A549 (cell line): ENCODE results near the gene C2CD3.

Source experiments
- CEBPB ChIP-seq, 2 experiments: fragments of >200 bp in 1 of 2; sonication (Bioruptor Twin) in 1 of 2; formaldehyde crosslinking in 1 of 2; IDR thresholded peaks; 2 replicates each; pipeline ENCODE4 v1.6.1; 2012 to 2016
- CHD2 ChIP-seq: fragments of 150-350 bp; IDR thresholded peaks from 2 replicates; pipeline ENCODE4 v1.6.1; 2014; ENCODE audit warnings: low read length; ENCODE audit not compliant: partially characterized antibody
- ESRRA ChIP-seq: fragments of 150-350 bp; IDR thresholded peaks from 2 replicates; pipeline ENCODE4 v1.6.1; 2014; ENCODE audit warnings: mild to moderate bottlenecking, low read length, borderline replicate concordance
- JUNB ChIP-seq: fragments of >200 bp; sonication (Bioruptor Twin); formaldehyde crosslinking; IDR thresholded peaks from 2 replicates; pipeline ENCODE4 v1.6.1; 2016
- KDM5A ChIP-seq: fragments of 200-600 bp; sonication (generic); IDR thresholded peaks from 2 replicates; pipeline ENCODE4 v1.6.1; 2016; ENCODE audit warnings: antibody characterized with exemption, mild to moderate bottlenecking
- POLR2A ChIP-seq: IDR thresholded peaks from 2 replicates; pipeline ENCODE4 v1.6.1; 2012; ENCODE audit warnings: mild to moderate bottlenecking, low read length
- RARB ChIP-seq: fragments of 250-450 bp; sonication (Bioruptor Pico); IDR thresholded peaks from 2 replicates; pipeline ENCODE4 v1.8.0; 2021; ENCODE audit warnings: mild to moderate bottlenecking, moderate library complexity
- REST ChIP-seq: fragments of 200-600 bp; sonication (generic); IDR thresholded peaks from 2 replicates; pipeline ENCODE4 v1.6.1; 2016; ENCODE audit warnings: antibody characterized with exemption, mild to moderate bottlenecking, moderate library complexity
- TP53 ChIP-seq: fragments of 250-450 bp; sonication (Bioruptor Pico); IDR thresholded peaks from 2 replicates; pipeline ENCODE4 v1.5.0; 2021; ENCODE audit warnings: mild to moderate bottlenecking, moderate library complexity
- ZNF302 ChIP-seq: fragments of 250-450 bp; sonication (Bioruptor Pico); IDR thresholded peaks from 2 replicates; pipeline ENCODE4 v1.9.0; 2021; ENCODE audit warnings: inconsistent platforms, mild to moderate bottlenecking, moderate library complexity
- TF ChIP-seq, protein P1 (sequence below): fragments of >200 bp; sonication (Bioruptor Twin); formaldehyde crosslinking; IDR thresholded peaks from 3 replicates; pipeline ENCODE4 v1.5.1; 2016
- TF ChIP-seq, protein P2 (sequence below): fragments of 450-650 bp; IDR thresholded peaks from 2 replicates; pipeline ENCODE4 v1.6.1; 2014; ENCODE audit warnings: antibody characterized with exemption

GRCh38 chr11:74090701-74091100 is 80.1 kb downstream of the C2CD3 start:
- no peak for TF ChIP-seq JUNB
- TF ChIP-seq, protein P1, sequence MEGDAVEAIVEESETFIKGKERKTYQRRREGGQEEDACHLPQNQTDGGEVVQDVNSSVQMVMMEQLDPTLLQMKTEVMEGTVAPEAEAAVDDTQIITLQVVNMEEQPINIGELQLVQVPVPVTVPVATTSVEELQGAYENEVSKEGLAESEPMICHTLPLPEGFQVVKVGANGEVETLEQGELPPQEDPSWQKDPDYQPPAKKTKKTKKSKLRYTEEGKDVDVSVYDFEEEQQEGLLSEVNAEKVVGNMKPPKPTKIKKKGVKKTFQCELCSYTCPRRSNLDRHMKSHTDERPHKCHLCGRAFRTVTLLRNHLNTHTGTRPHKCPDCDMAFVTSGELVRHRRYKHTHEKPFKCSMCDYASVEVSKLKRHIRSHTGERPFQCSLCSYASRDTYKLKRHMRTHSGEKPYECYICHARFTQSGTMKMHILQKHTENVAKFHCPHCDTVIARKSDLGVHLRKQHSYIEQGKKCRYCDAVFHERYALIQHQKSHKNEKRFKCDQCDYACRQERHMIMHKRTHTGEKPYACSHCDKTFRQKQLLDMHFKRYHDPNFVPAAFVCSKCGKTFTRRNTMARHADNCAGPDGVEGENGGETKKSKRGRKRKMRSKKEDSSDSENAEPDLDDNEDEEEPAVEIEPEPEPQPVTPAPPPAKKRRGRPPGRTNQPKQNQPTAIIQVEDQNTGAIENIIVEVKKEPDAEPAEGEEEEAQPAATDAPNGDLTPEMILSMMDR, result peak; percentile 30; the same call in 2 of the 3 replicates
- no peak for TF ChIP-seq CHD2
- TF ChIP-seq POLR2A, result no peak
- TF ChIP-seq ZNF302 (CRISPR knock-in tag), result no peak
- TF ChIP-seq, protein P2, sequence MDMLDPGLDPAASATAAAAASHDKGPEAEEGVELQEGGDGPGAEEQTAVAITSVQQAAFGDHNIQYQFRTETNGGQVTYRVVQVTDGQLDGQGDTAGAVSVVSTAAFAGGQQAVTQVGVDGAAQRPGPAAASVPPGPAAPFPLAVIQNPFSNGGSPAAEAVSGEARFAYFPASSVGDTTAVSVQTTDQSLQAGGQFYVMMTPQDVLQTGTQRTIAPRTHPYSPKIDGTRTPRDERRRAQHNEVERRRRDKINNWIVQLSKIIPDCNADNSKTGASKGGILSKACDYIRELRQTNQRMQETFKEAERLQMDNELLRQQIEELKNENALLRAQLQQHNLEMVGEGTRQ, result no peak
- no peak for TF ChIP-seq ESRRA
- TF ChIP-seq TP53, result no peak
- no peak for TF ChIP-seq RARB (CRISPR knock-in tag)
- TF ChIP-seq REST, result no peak
- TF ChIP-seq KDM5A, result no peak
- TF ChIP-seq CEBPB (IDR thresholded peaks at IDR 0.05), result no peak
